ENCODE data around the gene ADRA2B. TPM values are rescaled to one million over a fixed set of nuclear protein-coding genes. Genes with fewer than 3 reads are reported as not detected.

ADRA2B gene
- total RNA-seq, 1 donor, result under 0.01 TPM

DNA sequence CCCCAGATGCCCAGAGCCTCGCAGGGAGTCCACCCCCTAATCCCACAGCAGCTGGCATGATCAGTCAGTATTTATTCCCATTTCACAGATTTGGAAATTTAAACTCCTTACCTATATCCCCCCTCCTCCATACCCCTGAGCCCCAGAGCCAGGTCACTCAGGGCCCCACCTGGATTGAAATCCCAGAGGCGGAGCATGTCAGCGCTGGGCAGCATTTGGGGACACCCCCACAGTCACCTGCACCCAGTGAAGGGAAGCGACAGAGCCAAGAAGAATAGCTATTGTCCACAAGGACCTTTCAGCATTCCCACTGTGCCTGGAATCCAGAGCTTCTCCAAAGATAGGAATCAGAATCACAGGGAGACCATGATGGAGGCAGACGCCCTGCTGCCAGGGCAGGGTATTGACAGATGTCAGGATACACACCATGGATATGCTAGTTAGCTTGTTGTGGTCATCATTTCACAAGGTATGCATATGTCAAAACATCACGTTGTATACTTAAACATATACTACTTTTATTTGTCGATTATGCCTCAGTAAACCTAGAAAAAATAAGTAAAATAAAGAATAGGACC is 22.9 kb upstream of the ADRA2B start:
- no peak for DNase-seq (ENCODE audit: low read depth)

GRCh38 chr2:96138179-96139145 is 22.1 kb upstream of the ADRA2B start, which contains the start of gene ASTL:
TSS of gene ASTL (minus strand) at chr2:96138502. CDS start at chr2:96138436, 66 bp downstream.
- peak; percentile 37 for DNase-seq (ENCODE audit: low read depth)
- no peak within 1 kb of the TSS for H3K4me3 ChIP-seq (ENCODE audit: low read depth, low read length)
- TF ChIP-seq, protein P1, sequence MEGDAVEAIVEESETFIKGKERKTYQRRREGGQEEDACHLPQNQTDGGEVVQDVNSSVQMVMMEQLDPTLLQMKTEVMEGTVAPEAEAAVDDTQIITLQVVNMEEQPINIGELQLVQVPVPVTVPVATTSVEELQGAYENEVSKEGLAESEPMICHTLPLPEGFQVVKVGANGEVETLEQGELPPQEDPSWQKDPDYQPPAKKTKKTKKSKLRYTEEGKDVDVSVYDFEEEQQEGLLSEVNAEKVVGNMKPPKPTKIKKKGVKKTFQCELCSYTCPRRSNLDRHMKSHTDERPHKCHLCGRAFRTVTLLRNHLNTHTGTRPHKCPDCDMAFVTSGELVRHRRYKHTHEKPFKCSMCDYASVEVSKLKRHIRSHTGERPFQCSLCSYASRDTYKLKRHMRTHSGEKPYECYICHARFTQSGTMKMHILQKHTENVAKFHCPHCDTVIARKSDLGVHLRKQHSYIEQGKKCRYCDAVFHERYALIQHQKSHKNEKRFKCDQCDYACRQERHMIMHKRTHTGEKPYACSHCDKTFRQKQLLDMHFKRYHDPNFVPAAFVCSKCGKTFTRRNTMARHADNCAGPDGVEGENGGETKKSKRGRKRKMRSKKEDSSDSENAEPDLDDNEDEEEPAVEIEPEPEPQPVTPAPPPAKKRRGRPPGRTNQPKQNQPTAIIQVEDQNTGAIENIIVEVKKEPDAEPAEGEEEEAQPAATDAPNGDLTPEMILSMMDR (IDR thresholded peaks at IDR 0.05; ENCODE audit: insufficient read depth, low read length), result peak; percentile 64

More for the DNA sequence above, 22.9 kb upstream of the ADRA2B start:
- H3K4me3 ChIP-seq (ENCODE audit: low read depth, low read length), result no peak overlapping the region
- TF ChIP-seq, protein P1 (IDR thresholded peaks at IDR 0.05; ENCODE audit: insufficient read depth, low read length), result no peak

DNA sequence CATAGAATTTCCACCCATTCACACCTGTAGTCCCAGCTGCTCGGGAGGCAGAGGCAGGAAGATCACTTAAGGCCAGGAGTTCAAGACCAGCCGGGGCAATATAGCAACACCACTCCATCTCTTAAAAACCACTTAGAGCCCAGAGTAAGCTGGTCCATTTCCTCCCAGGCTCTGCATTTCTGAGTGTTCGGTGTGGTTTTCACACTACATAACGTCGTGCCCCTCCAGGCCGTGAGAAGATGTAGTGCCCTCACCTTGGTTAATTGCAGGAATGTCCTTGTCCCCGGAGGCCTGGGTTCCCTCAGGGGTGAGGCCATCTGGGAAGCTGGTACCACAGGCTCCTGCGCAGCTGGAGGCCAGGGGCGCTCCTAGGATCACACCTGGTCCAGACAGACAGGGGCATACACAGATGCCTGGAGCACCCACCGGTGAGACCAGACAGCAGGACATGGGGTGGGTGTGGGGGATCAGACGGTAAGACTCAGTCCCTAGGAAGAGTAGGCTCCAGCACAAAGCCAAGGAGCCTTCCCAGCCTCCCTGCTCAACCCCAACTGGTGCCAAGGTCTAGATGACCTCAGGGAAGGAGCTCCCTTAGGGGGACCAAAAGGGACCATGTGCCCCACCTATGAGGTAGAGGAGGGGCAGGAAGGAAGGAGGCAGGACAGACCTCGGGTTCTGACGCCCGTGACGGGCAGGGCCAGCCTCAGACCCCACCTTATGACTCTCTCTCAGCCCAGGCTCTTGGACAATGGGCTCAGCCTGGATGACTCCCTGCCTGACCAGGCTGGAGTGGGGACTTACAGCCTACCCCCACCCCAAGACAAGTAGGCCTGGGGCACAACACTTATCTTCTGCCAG is 21.2 kb upstream of the ADRA2B start:
- no peak overlapping the region for H3K4me3 ChIP-seq (ENCODE audit: low read depth, low read length)
- no peak for DNase-seq (ENCODE audit: low read depth)
- TF ChIP-seq, protein P1 (IDR thresholded peaks at IDR 0.05; ENCODE audit: insufficient read depth, low read length), result no peak

DNA sequence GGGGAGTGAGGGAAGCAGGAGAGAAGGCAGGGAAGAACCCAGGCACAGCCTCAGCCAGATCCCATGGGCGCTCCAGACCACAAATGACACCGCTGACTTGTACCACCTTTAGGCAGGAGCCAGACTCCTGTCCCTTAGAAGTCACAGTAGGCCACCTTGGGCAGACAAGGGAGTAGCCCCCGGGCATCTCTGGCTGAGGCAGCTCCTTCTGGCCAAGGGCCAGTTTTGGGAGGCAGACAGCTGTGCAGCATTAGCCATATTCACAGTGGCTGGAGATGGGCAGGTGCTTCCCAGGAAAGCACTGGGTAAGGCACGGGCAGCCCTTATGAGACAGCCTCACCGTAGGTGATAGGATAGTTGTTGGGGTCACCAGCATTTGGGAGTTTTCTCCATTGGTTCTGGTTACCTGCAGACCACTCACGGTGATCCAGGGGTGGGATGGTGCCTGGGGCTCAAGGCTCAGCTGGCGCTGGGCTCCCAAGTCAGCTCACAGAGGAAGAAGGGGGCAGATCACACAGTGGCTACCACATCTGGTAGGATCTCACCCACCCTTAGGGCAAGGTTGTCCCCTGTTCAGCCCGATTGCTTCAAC is 19.9 kb upstream of the ADRA2B start:
- TF ChIP-seq, protein P1 (IDR thresholded peaks at IDR 0.05; ENCODE audit: insufficient read depth, low read length), result no peak
- DNase-seq (ENCODE audit: low read depth), result no peak
- H3K4me3 ChIP-seq (ENCODE audit: low read depth, low read length), result no peak overlapping the region

DNA sequence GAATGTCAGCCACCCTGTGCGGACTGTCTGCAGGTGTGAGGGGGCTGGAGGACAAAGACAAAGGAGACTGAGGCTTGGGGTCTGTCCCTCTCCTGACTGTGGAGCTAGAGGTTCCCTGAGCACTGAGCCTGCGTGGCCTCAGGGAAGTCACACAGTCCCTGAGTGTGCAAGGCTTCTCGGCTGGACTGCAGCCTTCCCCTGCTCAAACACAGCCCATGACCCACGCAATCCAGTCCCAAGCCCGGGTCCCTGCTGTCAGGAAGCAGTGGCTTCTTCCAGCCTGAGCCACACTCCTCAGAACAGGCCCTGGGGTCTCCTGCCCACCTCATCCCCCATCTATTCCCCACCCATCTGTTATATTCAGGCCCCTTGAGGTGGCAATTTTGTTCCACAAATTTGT is 19.2 kb upstream of the ADRA2B start:
- H3K4me3 ChIP-seq (ENCODE audit: low read depth, low read length), result no peak overlapping the region
- TF ChIP-seq, protein P1 (IDR thresholded peaks at IDR 0.05; ENCODE audit: insufficient read depth, low read length), result no peak
- no peak for DNase-seq (ENCODE audit: low read depth)

DNA sequence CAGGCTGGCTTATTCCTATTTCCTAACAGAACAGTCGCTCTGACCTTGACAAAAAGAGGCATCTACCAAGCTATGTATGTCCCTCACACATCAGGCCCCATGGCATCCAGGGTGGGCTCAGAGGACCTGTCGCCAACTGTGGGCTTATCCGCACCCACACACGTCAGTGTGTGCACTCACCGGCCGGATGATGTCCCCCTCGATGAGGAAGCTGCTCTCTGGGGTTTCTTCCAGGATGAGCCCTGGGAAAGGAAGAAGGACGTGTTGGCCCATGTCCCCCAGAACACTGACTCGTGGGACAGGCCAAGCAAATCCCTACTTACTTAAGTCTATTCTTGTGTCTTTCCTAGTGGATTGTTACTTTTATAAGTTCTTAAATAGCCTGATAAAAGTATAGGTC is 18.8 kb upstream of the ADRA2B start:
- DNase-seq (ENCODE audit: low read depth), result no peak
- no peak overlapping the region for H3K4me3 ChIP-seq (ENCODE audit: low read depth, low read length)
- TF ChIP-seq, protein P1 (IDR thresholded peaks at IDR 0.05; ENCODE audit: insufficient read depth, low read length), result no peak
